Lung (tissue), 12 donors: ENCODE data around the gene NDE1. TPM values are rescaled to one million over a fixed set of nuclear protein-coding genes. Genes with fewer than 3 reads are reported as not detected.
A peak's percentile ranks its signal among the peaks of the same experiment; 100 is the strongest.

Experiments
- ATAC-seq: fragments of 200-7000 bp; cut with Tn5 transposase; one replicate; pipeline ENCODE4 v1.9.1; 2020; ENCODE audit warnings: moderate number of reproducible peaks; ENCODE audit not compliant: insufficient read depth, low FRiP score
- DNase-seq, 3 donors: peaks; one replicate each; pipeline ENCODE4 v3.0.0-alpha.2; 2013 to 2017
- H3K27ac ChIP-seq, 2 donors: one replicate each; pipeline ENCODE4 v1.5.1; 2013; ENCODE audit warnings: mild to moderate bottlenecking in 2 of 2, moderate library complexity in 2 of 2, control low read depth in 1 of 2, inconsistent platforms in 1 of 2, low read depth in 1 of 2, low read length in 1 of 2
- H3K27me3 ChIP-seq, 3 donors: one replicate each; pipeline ENCODE4 v1.5.1; 2013; ENCODE audit warnings: low read length in 2 of 3; ENCODE audit not compliant: control insufficient read depth in 3 of 3, insufficient read depth in 3 of 3
- H3K36me3 ChIP-seq, 4 donors: one replicate each; pipeline ENCODE4 v1.5.1; 2013; ENCODE audit warnings: low read length in 4 of 4, mild to moderate bottlenecking in 1 of 4, moderate library complexity in 1 of 4; ENCODE audit not compliant: control insufficient read depth in 4 of 4, insufficient read depth in 4 of 4
- H3K4me1 ChIP-seq, 5 donors: one replicate each; pipeline ENCODE4 v1.5.1; 2013; ENCODE audit warnings: low read length in 5 of 5, mild to moderate bottlenecking in 2 of 5, moderate library complexity in 1 of 5; ENCODE audit not compliant: control insufficient read depth in 5 of 5, insufficient read depth in 5 of 5
- H3K4me3 ChIP-seq: one replicate; pipeline ENCODE4 v1.5.1; 2013; ENCODE audit warnings: mild to moderate bottlenecking, control low read depth, moderate library complexity
- H3K9ac ChIP-seq, 2 donors: one replicate each; pipeline ENCODE4 v1.5.1; 2013; ENCODE audit warnings: low read length in 2 of 2, control low read depth in 1 of 2; ENCODE audit not compliant: insufficient read depth in 1 of 2
- H3K9me3 ChIP-seq, 4 donors: one replicate each; pipeline ENCODE4 v1.5.1; 2013; ENCODE audit warnings: low read length in 3 of 4, mild to moderate bottlenecking in 1 of 4, moderate library complexity in 1 of 4; ENCODE audit not compliant: control insufficient read depth in 4 of 4, insufficient read depth in 3 of 4
- CTCF ChIP-seq: IDR thresholded peaks from 2 replicates; pipeline ENCODE4 v1.5.1; 2012; ENCODE audit warnings: mild to moderate bottlenecking; ENCODE audit errors: control extremely low read depth, extremely low read depth
- WGBS, 2 donors: extraction: QIAGEN DNeasy Blood & Tissue Kit; methylation state at CpG; one replicate each; pipeline ENCODE4 v1.1.7; 2013; 5-methylcytosine and 5-hydroxymethylcytosine counted together
- polyA plus RNA-seq, 2 donors: library from polyadenylated mRNA; stranded (reverse); fragments of 200-250 nt; gene quantifications; one replicate each; pipeline ENCODE4 v1.2.1, GENCODE V29; 2013
- total RNA-seq, 2 donors: library from RNA; depleted of rRNA in 1 of 2; stranded (reverse); fragments of >200 nt in 1 of 2; gene quantifications; one replicate each; pipeline ENCODE4 v1.2.1, GENCODE V29; 2014 to 2021
- donor health status: control.
- donor health status: control.
- donor health status: Bipolar disorder and iron deficiency.
- donor health status: healthy.
- donor health status: DM: yes; HTN: yes; CAD: no.

NDE1 gene
- total and polyA plus RNA-seq, 4 donors: 7.4 to 46.8 (median 22.5) TPM

GRCh38 chr16:15674571-15674970 is 24.5 kb downstream of the NDE1 start:
- Histone ChIP-seq H3K27ac (no peak overlapping the region), H3K9me3 (no peaks in the 10 kb centered on the region), H3K27me3 (no peaks in the 10 kb centered on the region), H3K4me3 (no peak overlapping the region), H3K36me3 (peaks cover 2 to 23% (median 14%) of the 10 kb centered on the region in 4 donors), H3K4me1 (peaks cover 0 to 21% (median 7%) of the 10 kb centered on the region in 5 donors), H3K9ac (no peak overlapping the region)
- WGBS, 2 donors: 95 to 98% methylated on average over 7 of the region's 7 CpGs
- no peak for TF ChIP-seq CTCF
- no peak for DNase-seq
- no peak for ATAC-seq

GRCh38 chr16:15676506-15676905 is 26.5 kb downstream of the NDE1 start:
- WGBS, 2 donors: 74 to 75% methylated on average over 10 of the region's 10 CpGs
- DNase-seq: no peak
- TF ChIP-seq CTCF: no peak
- no peak overlapping the region for H3K4me3 ChIP-seq
- H3K9me3 ChIP-seq: no peaks in the 10 kb centered on the region
- no peak overlapping the region for H3K27ac ChIP-seq
- no peak overlapping the region for H3K9ac ChIP-seq
- ATAC-seq: no peak
- peaks cover 5 to 19% (median 9%) of the 10 kb centered on the region in 4 donors for H3K36me3 ChIP-seq
- no peaks in the 10 kb centered on the region for H3K27me3 ChIP-seq
- peaks cover 0 to 21% (median 7%) of the 10 kb centered on the region in 5 donors for H3K4me1 ChIP-seq

GRCh38 chr16:15677447-15677846 is 27.4 kb downstream of the NDE1 start:
- no peak for TF ChIP-seq CTCF
- ATAC-seq: no peak
- no peak overlapping the region for H3K4me3 ChIP-seq
- no peak overlapping the region for H3K27ac ChIP-seq
- WGBS, 2 donors: 94 to 96% methylated on average over 5 of the region's 5 CpGs
- peaks cover 5 to 24% (median 10%) of the 10 kb centered on the region in 4 donors for H3K36me3 ChIP-seq
- no peak for DNase-seq
- H3K27me3 ChIP-seq: no peaks in the 10 kb centered on the region
- H3K9ac ChIP-seq: no peak overlapping the region
- H3K4me1 ChIP-seq: peaks cover 0 to 14% (median 4%) of the 10 kb centered on the region in 5 donors
- no peaks in the 10 kb centered on the region for H3K9me3 ChIP-seq

GRCh38 chr16:15682105-15682570 is 32.1 kb downstream of the NDE1 start:
- 58 to 65% methylated on average over 7 of the region's 7 CpGs for WGBS, 2 donors
- no peaks in the 10 kb centered on the region for H3K27me3 ChIP-seq
- H3K36me3 ChIP-seq: peaks cover 10 to 40% (median 19%) of the 10 kb centered on the region in 4 donors
- no peak overlapping the region for H3K9ac ChIP-seq
- ATAC-seq (peak; percentile 41), DNase-seq (peak in 2 of 3 donors; percentile 11 to 16)
- H3K4me3 ChIP-seq: no peak overlapping the region
- H3K4me1 ChIP-seq: peaks cover 0 to 2% (median 0%) of the 10 kb centered on the region in 5 donors
- H3K9me3 ChIP-seq: no peaks in the 10 kb centered on the region
- no peak overlapping the region for H3K27ac ChIP-seq
- no peak for TF ChIP-seq CTCF
